Measurements from ENCODE around the gene GABRD.

- no peak for TF ChIP-seq POLR2A (IDR thresholded peaks at IDR 0.05; ENCODE audit: low read length)
- TF ChIP-seq GATA1 (IDR thresholded peaks at IDR 0.05; ENCODE audit: low read depth, low read length), result no peak
Observed at GRCh38 chr1:2072109-2072806, 53.1 kb downstream of the GABRD start.

Data from erythroblast (primary cell).